Prostate gland (tissue), 2 donors: ENCODE data around the gene CBFA2T3.

ENCODE experiments used
- CTCF ChIP-seq, 4 experiments: fragments of 200-600 bp in 2 of 4; fragments of 450-650 bp in 2 of 4; sonication (generic) in 2 of 4; IDR thresholded peaks; 1 replicate in 3 of 4; 2 replicates in 1 of 4; pipeline ENCODE4 v1.5.1; 2016 to 2019; ENCODE audit warnings: antibody characterized with exemption in 4 of 4, mild to moderate bottlenecking in 2 of 4, moderate library complexity in 2 of 4
- POLR2A ChIP-seq: fragments of 450-650 bp; IDR thresholded peaks from one replicate; pipeline ENCODE4 v1.6.1; 2016; ENCODE audit warnings: antibody characterized with exemption, mild to moderate bottlenecking
- POLR2AphosphoS5 ChIP-seq: sonication (generic); formaldehyde crosslinking; IDR thresholded peaks from one replicate; pipeline ENCODE4 v1.6.1; 2017; ENCODE audit warnings: antibody characterized with exemption

- TF ChIP-seq POLR2A (no peak), CTCF (IDR thresholded peaks at IDR 0.05) (no peak), POLR2AphosphoS5 (no peak)
Measured at GRCh38 chr16:88993166-88993761, 16.3 kb upstream of the CBFA2T3 start.
